Astrocyte of the spinal cord (primary cell): ENCODE data around the gene CCNB2.
"Not testable (repeated sequence)": the region's sequence is repeated elsewhere in the genome, so short reads cannot be mapped to it uniquely, and the experiment has no call there.

Experiments used
- DNase-seq: peaks from one replicate; pipeline ENCODE4 v3.0.0; 2011; ENCODE audit warnings: low read depth, low spot score
- H3K4me3 ChIP-seq: 2 replicates; pipeline ENCODE4 v1.5.1; 2011; ENCODE audit warnings: low read depth, mild to moderate bottlenecking, low read length, moderate library complexity
- CTCF ChIP-seq: IDR thresholded peaks from 2 replicates; pipeline ENCODE4 v1.5.1; 2012; ENCODE audit warnings: low read depth, mild to moderate bottlenecking, low read length, inconsistent platforms
- in situ Hi-C: cut with HindIII; loops from 2 replicates; pipeline ENCODE4 v1.10.0; 2017; ENCODE audit warnings: low sequenced_read_pairs

CCNB2 gene

GRCh38 chr15:59160880-59161593 is 56.1 kb downstream of the CCNB2 start:
- peak; percentile 64 for TF ChIP-seq CTCF
- no peak overlapping the region for H3K4me3 ChIP-seq
- no peak for DNase-seq
- in situ Hi-C loops, result no loop called here

- H3K4me3 ChIP-seq, DNase-seq, in situ Hi-C loops: not testable (repeated sequence)
Observed at GRCh38 chr15:59162080-59162479, 57.1 kb downstream of the CCNB2 start.

GRCh38 chr15:59165726-59166125 is 60.8 kb downstream of the CCNB2 start:
- no peak for DNase-seq

GRCh38 chr15:59166166-59166565 is 61.2 kb downstream of the CCNB2 start:
- no peak for TF ChIP-seq CTCF
- DNase-seq, result no peak
- in situ Hi-C loops, result no loop called here
- H3K4me3 ChIP-seq, result no peak overlapping the region

More at GRCh38 chr15:59165726-59166125, 60.8 kb downstream of the CCNB2 start:
- H3K4me3 ChIP-seq, result no peak overlapping the region
- in situ Hi-C loops, result no loop called here
- no peak for TF ChIP-seq CTCF

GRCh38 chr15:59166601-59167265 is 61.8 kb downstream of the CCNB2 start:
- in situ Hi-C loops, result no loop called here
- TF ChIP-seq CTCF, result no peak
- no peak for DNase-seq
- H3K4me3 ChIP-seq, result no peak overlapping the region

GRCh38 chr15:59168536-59168935 is 63.6 kb downstream of the CCNB2 start:
- H3K4me3 ChIP-seq, result no peak overlapping the region
- DNase-seq, result no peak
- in situ Hi-C loops, result no loop called here
- TF ChIP-seq CTCF, result no peak

- in situ Hi-C loops, result no loop called here
- no peak for TF ChIP-seq CTCF
Observed at GRCh38 chr15:59169251-59169708, 64.3 kb downstream of the CCNB2 start.

More at GRCh38 chr15:59169251-59169708, 64.3 kb downstream of the CCNB2 start:
- peak; percentile 84 for DNase-seq
- H3K4me3 ChIP-seq, result no peak overlapping the region
